H1 (cell line): ENCODE data around the gene UMOD. TPM values are rescaled to one million over a fixed set of nuclear protein-coding genes. Genes with fewer than 3 reads are reported as not detected.
"Not testable (repeated sequence)": the region's sequence is repeated elsewhere in the genome, so short reads cannot be mapped to it uniquely, and the experiment has no call there.

ENCODE experiments used
- CTCF ChIA-PET: fragments of 300-600 bp; sonication (Branson Sonifier 250); formaldehyde crosslinking; loops from one replicate; lab custom pipeline; 2021; ENCODE audit not compliant: partially characterized antibody; lab: Charles Lee
- POLR2A ChIA-PET: fragments of 300-600 bp; sonication (Branson Sonifier 250); formaldehyde crosslinking; loops from one replicate; lab custom pipeline; 2021; ENCODE audit warnings: inconsistent platforms; ENCODE audit not compliant: partially characterized antibody; lab: Charles Lee
- DNase-seq, 2 experiments: peaks; one replicate each; pipeline versions ENCODE4 v3.0.0 to v3.0.0-alpha.2; 2010 to 2022; ENCODE audit warnings: low spot score in 2 of 2, low read depth in 1 of 2, mixed read lengths in 1 of 2
- FAIRE-seq: peaks from 2 replicates; lab custom pipeline; 2011; peaks lifted over from hg19 to GRCh38; lab: Jason Lieb, UNC
- H2AFZ ChIP-seq: 2 replicates; pipeline ENCODE4 v1.8.1; 2012; ENCODE audit warnings: low read length, inconsistent platforms
- H2AK5ac ChIP-seq: 2 replicates; pipeline ENCODE4 v1.6.1; 2013; ENCODE audit warnings: low read depth, low read length
- H2BK120ac ChIP-seq: replicated peaks from 2 replicates; pipeline ENCODE3; 2013; ENCODE audit warnings: low read depth, low read length, inconsistent platforms
- H2BK12ac ChIP-seq: 2 replicates; pipeline ENCODE4 v1.6.1; 2013; ENCODE audit warnings: low read depth, low read length
- H2BK15ac ChIP-seq: 2 replicates; pipeline ENCODE4 v1.6.1; 2013; ENCODE audit warnings: low read length
- H2BK20ac ChIP-seq: 2 replicates; pipeline ENCODE4 v1.6.1; 2013; ENCODE audit warnings: low read length
- H2BK5ac ChIP-seq: 2 replicates; pipeline ENCODE4 v1.6.1; 2013; ENCODE audit warnings: low read depth, low read length
- H3K14ac ChIP-seq: 2 replicates; pipeline ENCODE4 v1.6.1; 2013; ENCODE audit warnings: inconsistent platforms; ENCODE audit not compliant: insufficient read length
- H3K18ac ChIP-seq: 2 replicates; pipeline ENCODE4 v1.6.1; 2013; ENCODE audit warnings: low read length; ENCODE audit errors: extremely low read depth
- H3K23ac ChIP-seq: 2 replicates; pipeline ENCODE4 v1.6.1; 2013; ENCODE audit warnings: inconsistent platforms; ENCODE audit not compliant: insufficient read length
- H3K23me2 ChIP-seq: 2 replicates; pipeline ENCODE4 v1.6.1; 2013; ENCODE audit warnings: low read depth, low read length
- H3K27ac ChIP-seq: 2 replicates; pipeline ENCODE4 v1.6.1; 2011; ENCODE audit warnings: low read depth, low read length, inconsistent platforms
- H3K27me3 ChIP-seq, 4 experiments: replicated peaks in 1 of 4; 1 replicate in 1 of 4; 2 replicates in 3 of 4; pipeline versions ENCODE4 v1.6.1 to v1.8.1; 2011 to 2013; ENCODE audit warnings: low read length in 3 of 4, mild to moderate bottlenecking in 3 of 4, inconsistent platforms in 2 of 4, mixed read lengths in 2 of 4, moderate library complexity in 1 of 4; ENCODE audit not compliant: control insufficient read depth in 3 of 4, insufficient read depth in 3 of 4; ENCODE audit errors: extremely low read depth in 1 of 4
- H3K36me3 ChIP-seq, 4 experiments: 2 replicates each; pipeline versions ENCODE4 v1.6.1 to v1.8.1; 2011 to 2013; ENCODE audit warnings: mild to moderate bottlenecking in 4 of 4, low read length in 3 of 4, moderate library complexity in 2 of 4, control low read depth in 1 of 4, inconsistent platforms in 1 of 4; ENCODE audit not compliant: insufficient read depth in 4 of 4, control insufficient read depth in 2 of 4
- H3K4ac ChIP-seq: replicated peaks from 2 replicates; pipeline ENCODE3; 2013; ENCODE audit warnings: low read length, low read depth, mixed read lengths, inconsistent platforms; ENCODE audit not compliant: insufficient read length
- H3K4me1 ChIP-seq, 4 experiments: replicated peaks in 1 of 4; 1 replicate in 1 of 4; 2 replicates in 3 of 4; pipeline versions ENCODE4 v1.6.1 to v1.8.1; 2011 to 2013; ENCODE audit warnings: low read length in 3 of 4, inconsistent platforms in 2 of 4, mixed read lengths in 1 of 4; ENCODE audit not compliant: insufficient read depth in 4 of 4, control insufficient read depth in 3 of 4
- H3K4me2 ChIP-seq, 2 experiments: 2 replicates each; pipeline versions ENCODE4 v1.6.1 to v1.8.1; 2011 to 2013; ENCODE audit warnings: low read depth in 2 of 2, low read length in 2 of 2, control low read depth in 1 of 2, inconsistent platforms in 1 of 2, mild to moderate bottlenecking in 1 of 2; ENCODE audit not compliant: insufficient read depth in 1 of 2
- H3K4me3 ChIP-seq, 4 experiments: fragments of 200-600, 300-600 bp in 1 of 4; sonication (generic), shearing (Covaris generic), sonication (Bioruptor Twin) in 1 of 4; 2 replicates each; pipeline versions ENCODE4 v1.5.1 to v1.8.1; 2011 to 2016; ENCODE audit warnings: low read length in 4 of 4, low read depth in 3 of 4, control low read depth in 2 of 4, inconsistent platforms in 2 of 4, mild to moderate bottlenecking in 2 of 4, mixed read lengths in 1 of 4, moderate library complexity in 1 of 4; ENCODE audit not compliant: insufficient read depth in 2 of 4; ENCODE audit errors: extremely low read depth in 1 of 4
- H3K56ac ChIP-seq: replicated peaks from 2 replicates; pipeline ENCODE3; 2013; ENCODE audit warnings: low read depth, mild to moderate bottlenecking, mixed read lengths, low read length, inconsistent platforms; ENCODE audit not compliant: insufficient read length
- H3K79me1 ChIP-seq: 2 replicates; pipeline ENCODE4 v1.6.1; 2013; ENCODE audit warnings: low read depth, low read length, control low read depth
- H3K79me2 ChIP-seq, 2 experiments: 2 replicates each; pipeline versions ENCODE4 v1.6.1 to v1.8.1; 2012 to 2013; ENCODE audit warnings: low read length in 2 of 2, mild to moderate bottlenecking in 2 of 2, inconsistent platforms in 1 of 2; ENCODE audit not compliant: insufficient read depth in 2 of 2, control insufficient read depth in 1 of 2
- H3K9ac ChIP-seq, 4 experiments: replicated peaks in 1 of 4; 1 replicate in 1 of 4; 2 replicates in 3 of 4; pipeline versions ENCODE4 v1.6.1 to v1.8.1; 2011 to 2013; ENCODE audit warnings: low read depth in 3 of 4, low read length in 3 of 4, control low read depth in 2 of 4, mild to moderate bottlenecking in 2 of 4, moderate library complexity in 2 of 4, inconsistent platforms in 1 of 4; ENCODE audit errors: extremely low read depth in 1 of 4
- H3K9me3 ChIP-seq, 2 experiments: 2 replicates each; pipeline versions ENCODE4 v1.6.1 to v1.8.1; 2012 to 2013; ENCODE audit warnings: mild to moderate bottlenecking in 2 of 2, moderate library complexity in 2 of 2, control low read depth in 1 of 2, inconsistent platforms in 1 of 2, low read depth in 1 of 2, low read length in 1 of 2, mixed read lengths in 1 of 2; ENCODE audit not compliant: insufficient read depth in 2 of 2
- H4K20me1 ChIP-seq, 2 experiments: replicated peaks in 1 of 2; 2 replicates each; pipeline versions ENCODE3 to v1.8.1; 2011 to 2013; ENCODE audit warnings: inconsistent platforms in 2 of 2, low read length in 2 of 2, mild to moderate bottlenecking in 1 of 2; ENCODE audit not compliant: insufficient read depth in 2 of 2, control insufficient read depth in 1 of 2
- H4K5ac ChIP-seq: 2 replicates; pipeline ENCODE4 v1.6.1; 2013; ENCODE audit warnings: low read length, low read depth, mixed read lengths, inconsistent platforms; ENCODE audit not compliant: insufficient read length
- H4K8ac ChIP-seq: 2 replicates; pipeline ENCODE4 v1.8.0; 2013; ENCODE audit warnings: mild to moderate bottlenecking, moderate library complexity, low read length, inconsistent platforms; ENCODE audit not compliant: insufficient read depth; ENCODE audit errors: extremely low read depth
- H4K91ac ChIP-seq: replicated peaks from 2 replicates; pipeline ENCODE3; 2013; ENCODE audit warnings: low read length, mixed read lengths, inconsistent platforms; ENCODE audit not compliant: insufficient read length
- WGBS, 2 experiments: shearing (Covaris generic) in 1 of 2; methylation state at CpG; one replicate each; pipeline versions ENCODE4 v1.1.6 to v1.1.7; 2013 to 2015; ENCODE audit warnings: low lambda C conversion rate in 2 of 2, mixed read lengths in 2 of 2, inconsistent platforms in 1 of 2, low coverage in 1 of 2, missing lambda C conversion rate in 1 of 2; ENCODE audit not compliant: insufficient replicate concordance in 2 of 2, insufficient coverage in 1 of 2, insufficient read length in 1 of 2; ENCODE audit errors: extremely low coverage in 1 of 2, missing lambda C conversion rate in 1 of 2; 5-methylcytosine and 5-hydroxymethylcytosine counted together
- polyA plus RNA-seq, 7 experiments: library from polyadenylated mRNA; depleted of rRNA in 3 of 7; stranded (reverse) in 5 of 7; unstranded in 2 of 7; fragments of >200 nt in 5 of 7; fragments of 200-250 nt in 2 of 7; gene quantifications; 1 replicate in 5 of 7; 2 replicates in 1 of 7; 4 replicates in 1 of 7; pipeline versions ENCODE4 v1.2.1 to v1.2.3, GENCODE V29; 2011 to 2013; ENCODE audit warnings: missing spikeins in 2 of 7, mixed read lengths in 2 of 7
- total RNA-seq: library from RNA; stranded (reverse); fragmentation: NEBNext Ultra II Directional; extraction: Animal tissue kit (Norgen Biotek cat#: 25700); gene quantifications from 2 replicates; pipeline ENCODE4 v1.2.1, GENCODE V29; 2021

Gene UMOD
- total and polyA plus RNA-seq, 2 of the 8 experiments (the other 6 are each of a cell fraction or from before 2014, with no cell fraction given), result not detected

DNA sequence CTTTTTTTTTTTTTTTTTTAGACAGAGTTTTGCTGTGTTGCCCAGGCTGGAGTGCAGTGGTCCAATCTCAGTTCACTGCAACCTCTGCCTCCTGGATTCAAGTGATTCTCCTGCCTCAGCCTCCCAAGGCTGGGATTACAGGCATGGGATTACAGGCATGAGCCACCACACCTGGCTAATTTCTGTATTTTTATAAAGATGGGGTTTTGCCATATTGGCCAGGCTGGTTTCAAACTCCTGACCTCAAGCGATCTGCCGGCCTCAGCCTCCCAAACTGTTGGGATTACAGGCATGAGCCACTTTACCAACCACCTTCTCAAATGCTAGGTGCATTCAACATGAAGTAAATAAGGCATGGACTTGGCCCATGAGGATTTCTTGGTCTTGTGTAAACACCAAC lies 31.5 kb downstream of the UMOD start:
- H2AK5ac ChIP-seq, H2BK20ac ChIP-seq, H3K4me1 ChIP-seq, FAIRE-seq, H4K5ac ChIP-seq, H2BK5ac ChIP-seq, H3K9ac ChIP-seq, H3K27me3 ChIP-seq, H3K4me2 ChIP-seq, H3K79me2 ChIP-seq, H4K20me1 ChIP-seq, H3K23ac ChIP-seq, H3K36me3 ChIP-seq, H3K56ac ChIP-seq, H3K4ac ChIP-seq, H2BK12ac ChIP-seq, H2BK15ac ChIP-seq, H3K79me1 ChIP-seq, H3K18ac ChIP-seq, H2BK120ac ChIP-seq, H3K14ac ChIP-seq, H3K23me2 ChIP-seq, H2AFZ ChIP-seq, H4K91ac ChIP-seq, H4K8ac ChIP-seq, H3K4me3 ChIP-seq, POLR2A ChIA-PET, H3K27ac ChIP-seq, H3K9me3 ChIP-seq, DNase-seq: not testable (repeated sequence)
- 88% methylated on average over 2 of the region's 2 CpGs; no CpG with 5 or more reads in 1 of the 2 experiments for WGBS, 2 experiments
- CTCF ChIA-PET, result interaction anchor here (2.3 kb wide), 1 partner anchor 20 kb away, joined by 6 read pairs; no protein-coding TSS in a partner anchor
